Measurements from ENCODE around the gene RAB11B. TPM values are rescaled to one million over a fixed set of nuclear protein-coding genes. Genes with fewer than 3 reads are reported as not detected.

RAB11B gene
- total and polyA plus RNA-seq, 2 of the 13 experiments (the other 11 are each of a cell fraction or from before 2014, with no cell fraction given): 6.0 to 28.4 TPM

- WGBS (ENCODE audit: low lambda C conversion rate): 73% methylated on average over 4 of the region's 24 CpGs
- ChIA-PET CTCF (ENCODE audit: low intra/inter-chr PET ratio, low total read pairs) (no interaction called here), POLR2A (interaction anchor here (1.7 kb wide), 1 partner anchor 10 kb away, joined by 4 read pairs; the partner anchor contains the start of gene MARCHF2)
- Histone ChIP-seq H3K4me1 (ENCODE audit: insufficient read depth, low read length) (0 out of 2 replicates have a peak, but pooled peaks cover 16% of the 10 kb centered on the region), H3K4me3 (replicated peaks in 1 of 3; ENCODE audit: insufficient read depth in 1 of 3, low read depth in 2 of 3, low read length in 3 of 3) (no peak overlapping the region), H3K27ac (ENCODE audit: extremely low read length, insufficient read depth, low read length) (no peak overlapping the region), H3K36me3 (replicated peaks in 1 of 2; ENCODE audit: control insufficient read depth in 1 of 2, insufficient read depth in 2 of 2, low read length in 2 of 2) (peaks cover 9 to 23% of the 10 kb centered on the region in 2 experiments; a peak in 4 of 5 replicates), H3K9ac (ENCODE audit: insufficient read depth, low read depth, low read length) (no peak overlapping the region), H4K20me1 (ENCODE audit: insufficient read depth, low read length) (no peaks in the 10 kb centered on the region), H3K9me3 (ENCODE audit: low read length) (no peaks in the 10 kb centered on the region), H2AFZ (ENCODE audit: low read length) (no peak overlapping the region), H3K27me3 (ENCODE audit: control insufficient read depth in 1 of 2, insufficient read depth in 2 of 2, low read length in 2 of 2) (no peaks in the 10 kb centered on the region), H3K4me2 (ENCODE audit: low read depth, low read length) (no peak overlapping the region), H3K79me2 (ENCODE audit: insufficient read depth, low read length) (no peaks in the 10 kb centered on the region)
- no peak for ATAC-seq
- intact Hi-C loops (cut with micrococcal nuclease; ENCODE audit: unreplicated experiment) (no loop called here), in situ Hi-C loops (cut with HindIII; ENCODE audit: extremely low pct_ligation_motif_present, low pct_unique_long_range_greater_than_20kb) (no loop called here)
- DNase-seq (ENCODE audit: low spot score): no peak
- no peak for FAIRE-seq
- BruUV-seq (replicated peaks): TSS peak; percentile 41
- TF ChIP-seq ZBTB49 (CRISPR knock-in tag; IDR thresholded peaks at IDR 0.05; ENCODE audit: borderline replicate concordance) (no peak), ZMYM3 (CRISPR knock-in tag; IDR thresholded peaks at IDR 0.05) (no peak), ZBTB7B (CRISPR knock-in tag; IDR thresholded peaks at IDR 0.05) (no peak), ZNF607 (CRISPR knock-in tag; IDR thresholded peaks at IDR 0.05; ENCODE audit: borderline replicate concordance) (no peak), ZNF782 (CRISPR knock-in tag; IDR thresholded peaks at IDR 0.05; ENCODE audit: borderline replicate concordance) (no peak), ZNF343 (CRISPR knock-in tag; IDR thresholded peaks at IDR 0.05) (no peak), ZNF18 (CRISPR knock-in tag; IDR thresholded peaks at IDR 0.05; ENCODE audit: insufficient replicate concordance) (no peak), HDAC1 (CRISPR knock-in tag; IDR thresholded peaks at IDR 0.05) (no peak), HMG20A (CRISPR knock-in tag; IDR thresholded peaks at IDR 0.05; ENCODE audit: borderline replicate concordance) (no peak), NBN (conservative IDR thresholded peaks at IDR 0.05) (no peak), KAT7 (CRISPR knock-in tag; IDR thresholded peaks at IDR 0.05; ENCODE audit: borderline replicate concordance) (no peak), BHLHE40 (IDR thresholded peaks at IDR 0.05; ENCODE audit: low read length) (no peak), POLR2G (IDR thresholded peaks at IDR 0.05; ENCODE audit: low read depth, low read length) (no peak), GMEB2 (CRISPR knock-in tag; IDR thresholded peaks at IDR 0.05; ENCODE audit: low read depth) (no peak), MXD3 (CRISPR knock-in tag; IDR thresholded peaks at IDR 0.05) (no peak), ZNF691 (CRISPR knock-in tag; IDR thresholded peaks at IDR 0.05; ENCODE audit: borderline replicate concordance, low read depth) (no peak), TFAP4 (IDR thresholded peaks at IDR 0.05; ENCODE audit: borderline replicate concordance, low read depth) (no peak), NFATC3 (CRISPR knock-in tag; IDR thresholded peaks at IDR 0.05) (no peak)
Measured at GRCh38 chr19:8403820-8404109, 13.6 kb downstream of the RAB11B start.
